Measurements from ENCODE around the gene FLVCR2. TPM values are rescaled to one million over a fixed set of nuclear protein-coding genes. Genes with fewer than 3 reads are reported as not detected.

The FLVCR2 gene
- total RNA-seq, 1 donor from 2014 or later: 1.8 TPM

DNA sequence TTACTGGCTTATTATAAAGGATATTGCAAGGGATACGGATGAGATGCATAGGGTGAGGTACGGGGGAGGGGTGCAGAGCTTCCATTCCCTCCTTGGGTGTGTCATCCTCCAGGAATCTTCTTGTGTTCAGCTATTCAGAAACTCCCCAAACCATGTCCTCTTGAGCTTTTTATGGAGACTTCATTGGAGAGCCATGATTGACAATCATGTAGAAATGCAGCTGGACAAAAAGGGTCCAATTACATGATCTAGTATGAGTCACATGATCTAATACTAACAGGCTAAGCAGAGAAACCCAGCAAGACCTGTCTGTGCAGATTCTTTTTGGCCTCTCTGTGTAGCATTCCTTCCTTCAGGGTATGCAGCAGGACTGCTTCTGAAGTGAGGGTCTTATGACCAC is 23.9 kb upstream of the FLVCR2 start:
- DNase-seq (ENCODE audit: low read depth in 2 of 2): no peak

DNA sequence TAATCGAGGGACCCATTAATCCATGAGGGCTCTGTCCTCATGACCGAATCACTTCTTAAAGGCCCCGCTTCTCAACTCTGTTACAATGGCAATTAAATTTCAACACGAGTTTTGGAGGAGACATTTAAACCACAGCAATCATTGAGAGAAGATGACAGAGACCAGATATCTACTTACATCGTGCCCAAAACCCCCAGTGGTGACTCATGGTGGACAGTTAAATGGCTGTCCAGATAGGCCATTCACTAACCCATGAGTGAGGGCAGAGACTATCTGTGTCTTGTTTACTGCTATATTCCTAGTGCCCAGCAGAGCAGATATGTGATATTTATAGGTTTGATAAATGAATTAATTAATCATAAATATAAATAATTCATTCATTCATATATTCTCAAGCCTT is 20.0 kb upstream of the FLVCR2 start:
- DNase-seq (ENCODE audit: low read depth in 2 of 2): no peak

DNA sequence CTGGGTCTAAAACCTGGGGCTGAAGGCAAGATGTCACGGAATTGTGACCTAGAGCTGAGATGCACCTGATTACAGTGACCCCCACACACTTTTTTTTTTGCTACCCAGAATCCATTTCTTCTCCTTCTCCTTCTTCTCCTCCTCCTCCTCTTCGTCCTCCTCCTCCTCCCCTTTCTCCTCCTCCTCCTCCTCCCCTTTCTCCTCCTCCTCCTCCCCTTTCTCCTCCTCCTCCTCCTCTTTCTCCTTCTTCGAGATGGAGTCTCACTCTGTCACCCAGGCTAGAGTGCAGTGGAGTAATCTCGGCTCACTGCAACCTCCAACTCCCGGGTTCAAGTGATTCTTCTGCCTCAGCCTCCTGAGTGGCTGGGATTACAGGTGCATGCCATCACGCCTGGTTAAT is 19.4 kb upstream of the FLVCR2 start:
- no peak for DNase-seq (ENCODE audit: low read depth in 2 of 2)

DNA sequence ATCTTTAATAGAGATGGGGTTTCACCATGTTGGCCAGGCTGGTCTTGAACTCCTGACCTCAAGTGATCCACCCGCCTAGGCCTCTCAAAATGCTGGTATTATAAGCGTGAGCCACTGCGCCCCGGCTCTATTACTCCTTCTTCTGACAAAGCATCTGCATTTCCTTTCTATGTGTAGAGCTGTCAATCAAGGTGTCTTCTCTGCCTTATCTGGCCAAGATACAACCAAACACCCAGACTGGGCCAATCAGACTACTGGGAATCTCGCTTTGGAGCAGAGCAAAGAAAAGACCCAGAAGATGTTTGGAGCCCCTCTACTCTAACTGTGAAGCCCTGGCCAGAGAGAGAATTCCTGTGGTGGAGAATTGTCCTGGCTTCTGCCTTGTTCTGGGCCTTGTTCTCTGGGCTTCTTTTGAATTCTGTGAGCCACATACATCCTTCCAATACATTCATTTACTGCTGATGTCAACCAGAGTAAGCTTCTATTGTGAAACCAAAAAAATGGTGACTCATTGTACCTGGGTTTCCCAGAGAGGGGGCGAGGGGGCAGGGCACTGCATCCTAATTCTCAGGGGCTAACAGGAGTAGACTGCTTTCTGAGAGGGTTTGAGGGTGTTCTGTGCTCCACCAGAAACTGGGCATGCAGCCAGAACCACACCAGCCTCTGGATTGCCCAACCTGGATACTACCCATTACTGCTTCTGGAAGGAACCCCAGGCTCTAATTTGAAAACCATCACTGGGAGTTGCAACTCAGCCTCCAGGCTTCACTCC is 18.8 kb upstream of the FLVCR2 start:
- no peak for DNase-seq (ENCODE audit: low read depth in 2 of 2)

DNA sequence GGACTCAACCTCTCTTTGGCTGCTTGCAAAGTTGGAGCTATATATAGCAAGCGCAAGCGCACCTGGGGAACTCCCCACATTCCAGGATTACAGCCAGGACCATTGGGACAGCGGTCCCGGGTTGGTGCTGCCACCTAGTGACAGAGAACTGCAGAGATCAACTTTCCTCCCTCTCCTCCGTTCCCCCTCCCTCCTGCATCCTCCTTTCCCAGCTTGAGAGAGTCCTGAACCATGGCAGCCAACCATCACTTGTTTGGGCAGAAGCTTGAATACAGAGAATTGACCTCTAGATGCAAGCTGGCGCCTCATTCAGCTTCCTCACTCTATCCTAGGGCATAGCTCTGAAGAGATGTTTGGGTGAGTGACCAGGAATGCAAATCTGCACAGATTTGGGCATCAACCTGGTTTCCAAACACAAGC is 17.4 kb upstream of the FLVCR2 start:
- DNase-seq (ENCODE audit: low read depth in 2 of 2): peak; percentile 79 to 86

DNA sequence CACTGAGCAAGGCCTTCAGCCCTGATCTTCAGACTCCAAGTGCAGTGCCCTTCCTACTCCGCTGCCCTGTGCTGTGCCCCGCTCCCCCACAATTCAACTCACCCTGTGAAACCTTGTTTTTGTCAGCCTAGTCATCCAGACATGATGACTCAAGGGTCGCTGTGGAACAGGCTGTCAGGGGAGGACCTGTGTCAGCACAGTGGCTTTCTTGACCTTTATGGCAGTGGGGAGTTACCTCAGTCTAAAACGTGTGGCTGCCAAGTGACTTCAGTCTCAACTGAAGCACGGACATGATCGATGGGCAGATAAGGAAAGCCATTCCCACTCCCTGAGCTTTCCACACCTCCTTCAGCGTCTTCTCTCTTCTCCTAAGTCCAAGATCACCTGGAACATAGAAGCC is 16.3 kb upstream of the FLVCR2 start:
- DNase-seq (ENCODE audit: low read depth in 2 of 2): no peak

DNA sequence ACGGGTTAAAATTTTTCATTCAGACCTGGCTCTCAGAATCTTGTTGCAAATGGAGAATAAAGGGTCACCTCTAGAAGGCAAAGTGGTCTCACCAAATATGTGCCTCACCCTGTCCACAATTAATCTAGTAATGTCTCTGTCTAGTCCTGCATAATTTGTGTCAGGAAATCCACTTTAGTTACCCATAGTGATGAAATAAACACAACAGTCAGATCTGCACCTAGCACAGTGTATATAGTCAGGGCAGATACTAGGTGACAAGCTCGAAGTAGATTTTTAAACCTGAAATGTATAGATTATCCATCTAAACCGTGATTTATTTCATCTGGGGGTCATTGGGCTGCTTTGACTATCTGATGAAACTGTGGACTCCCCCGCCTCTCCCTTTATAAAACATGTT is 15.9 kb upstream of the FLVCR2 start:
- DNase-seq (ENCODE audit: low read depth in 2 of 2): no peak

DNA sequence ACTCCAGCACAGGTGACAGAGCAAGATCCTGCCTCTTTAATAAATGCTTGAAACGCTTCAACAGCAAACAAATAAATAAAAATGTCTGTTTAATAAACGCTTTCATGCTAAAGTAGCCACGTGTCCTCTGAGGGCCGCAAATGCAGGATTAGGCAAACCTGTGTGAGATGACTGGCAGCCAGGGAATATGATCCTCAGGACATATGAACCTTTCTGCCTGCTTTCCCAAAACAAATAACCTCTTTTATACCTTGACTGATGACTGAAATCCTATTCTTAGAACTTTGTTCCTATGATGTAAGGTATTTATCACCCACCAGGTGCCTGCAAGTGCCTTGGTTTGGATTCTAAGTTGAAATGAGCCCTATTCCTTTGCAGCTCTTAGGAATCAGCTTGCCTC is 14.5 kb upstream of the FLVCR2 start:
- DNase-seq (ENCODE audit: low read depth in 2 of 2): no peak

DNA sequence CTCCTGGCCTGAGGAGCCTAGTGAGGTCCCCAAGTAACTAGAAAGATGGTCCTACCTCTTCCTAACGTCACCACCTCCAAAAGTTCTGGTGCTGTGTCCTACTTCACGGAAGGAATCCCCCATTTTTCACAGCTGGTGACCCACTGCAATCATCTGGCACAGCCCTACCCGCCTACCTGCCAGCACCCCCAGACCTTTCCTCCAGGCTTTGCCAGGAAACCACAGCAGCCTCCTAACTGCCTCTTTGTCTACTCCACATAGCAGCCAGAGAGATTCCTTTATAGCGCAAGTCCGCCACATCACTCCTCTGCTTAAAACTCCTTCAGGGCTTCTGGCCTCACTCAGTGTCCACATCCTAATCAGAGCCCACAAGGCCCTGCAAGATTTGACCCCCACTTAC is 13.4 kb upstream of the FLVCR2 start:
- DNase-seq (ENCODE audit: low read depth in 2 of 2): no peak

DNA sequence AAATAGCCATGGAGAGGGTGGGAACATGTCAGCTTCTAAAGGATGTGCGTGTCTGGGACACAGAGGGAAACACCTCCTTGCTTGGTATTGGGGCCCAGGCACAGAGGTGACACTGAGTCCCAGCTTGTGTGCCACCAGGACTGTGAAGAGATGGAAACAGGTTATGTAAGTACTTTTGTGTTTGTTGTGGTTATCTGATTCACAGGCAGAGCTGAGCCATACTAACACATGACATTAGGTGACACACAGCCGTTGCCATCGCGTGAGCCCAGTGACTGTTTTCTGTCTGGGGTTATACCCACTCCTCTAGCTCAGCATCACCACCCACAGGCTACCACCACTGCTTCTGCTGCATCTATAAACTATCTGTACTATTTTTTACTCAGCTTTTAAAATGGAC is 12.1 kb upstream of the FLVCR2 start:
- no peak for DNase-seq (ENCODE audit: low read depth in 2 of 2)

DNA sequence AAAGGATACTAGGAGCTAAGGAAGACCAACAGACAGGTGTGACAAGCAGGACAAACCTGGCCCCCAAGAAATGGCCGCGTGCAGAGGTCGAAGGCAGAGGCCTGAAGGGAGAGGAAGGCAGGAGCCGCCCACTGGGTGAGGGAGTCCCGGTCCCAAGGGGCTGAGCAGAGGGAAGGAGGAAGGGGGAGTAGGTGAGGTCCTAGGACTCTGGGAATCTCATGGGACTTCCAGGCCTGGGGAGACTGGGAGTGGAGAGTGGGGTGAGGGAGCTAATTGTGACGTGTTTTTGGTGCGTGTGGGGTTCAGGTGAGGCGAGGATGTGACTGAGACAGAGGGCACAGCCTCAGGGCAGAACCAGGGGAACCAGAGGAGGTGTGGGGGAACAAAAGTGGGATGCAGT is 11.7 kb upstream of the FLVCR2 start:
- DNase-seq (ENCODE audit: low read depth in 2 of 2): no peak

DNA sequence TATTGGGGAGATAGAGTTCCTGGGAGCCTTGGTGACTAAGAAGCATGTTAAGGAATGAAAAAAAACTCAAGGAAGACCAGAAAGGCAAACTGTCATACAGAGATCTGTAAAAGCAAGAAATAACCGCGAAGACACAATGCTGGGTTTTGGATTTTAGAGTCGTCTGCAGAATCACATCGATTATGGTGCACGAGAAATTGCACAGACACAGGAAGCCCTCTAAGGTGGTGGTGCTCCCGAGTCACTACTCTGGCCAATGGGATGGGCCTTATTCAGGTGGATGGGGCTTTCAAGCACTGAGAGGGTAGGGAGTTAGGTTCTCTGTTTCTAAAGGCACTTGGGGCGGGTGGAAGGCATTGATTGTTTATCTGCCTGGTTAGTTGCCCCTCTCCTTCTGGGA is 10.3 kb upstream of the FLVCR2 start:
- no peak for DNase-seq (ENCODE audit: low read depth in 2 of 2)

DNA sequence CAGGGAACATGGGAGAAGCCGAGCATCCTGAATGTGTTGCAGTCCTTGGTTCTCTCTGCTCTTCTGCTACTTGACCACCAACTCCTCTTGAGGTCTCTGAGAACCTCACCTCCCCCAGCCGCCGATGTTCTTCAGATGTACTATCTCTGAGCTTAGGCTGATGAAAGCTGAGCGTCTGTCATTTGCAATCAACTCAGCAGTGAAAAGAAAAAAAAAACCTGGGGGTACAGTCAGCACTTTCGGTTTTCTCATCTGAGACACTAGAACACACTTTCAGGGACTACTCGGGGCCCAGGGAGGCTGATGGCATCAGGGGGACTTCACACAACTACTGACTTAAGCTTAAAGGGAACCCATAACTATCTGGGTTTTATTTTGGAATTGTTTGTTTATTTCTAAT is 9.6 kb upstream of the FLVCR2 start:
- DNase-seq (ENCODE audit: low read depth in 2 of 2): no peak

DNA sequence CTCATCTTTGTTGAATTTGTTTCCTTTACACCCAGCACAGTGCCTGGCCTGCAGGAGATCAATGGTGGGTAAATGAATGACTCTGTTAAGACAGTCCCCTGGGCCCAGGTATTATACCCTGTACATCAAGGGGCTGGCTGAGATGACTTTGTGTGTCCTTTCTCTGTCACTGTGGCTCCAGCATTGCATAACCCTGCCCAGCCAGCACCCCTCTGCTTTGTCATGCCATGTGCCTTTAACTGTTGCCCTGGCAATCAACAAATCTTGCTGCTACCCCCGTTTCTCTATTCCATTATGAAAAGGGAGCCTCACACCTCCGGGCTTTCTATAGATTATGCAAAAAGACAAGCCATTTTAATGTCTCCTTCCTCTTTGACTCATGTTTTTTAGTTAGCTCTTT is 7.6 kb upstream of the FLVCR2 start:
- DNase-seq (ENCODE audit: low read depth in 2 of 2): no peak

DNA sequence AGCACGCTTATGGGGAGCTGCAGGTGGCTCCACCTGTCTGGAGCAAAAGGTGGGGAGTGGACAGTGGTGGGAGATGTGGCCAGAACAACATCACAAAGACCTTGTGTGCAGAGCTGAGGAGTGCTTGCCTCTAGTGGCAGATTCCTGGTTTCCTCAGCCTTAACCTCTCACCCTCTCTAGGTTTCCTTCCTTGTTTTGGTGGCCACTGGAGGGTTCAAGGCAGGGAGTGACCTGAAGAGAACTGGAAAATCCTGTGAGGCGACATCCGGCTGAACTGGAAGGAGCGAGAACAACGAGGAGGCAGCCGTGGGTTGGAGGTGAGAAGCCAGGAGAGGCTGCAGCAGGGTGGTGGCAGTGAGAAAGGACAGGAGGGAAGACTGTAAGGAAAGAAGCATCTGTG is 6.3 kb upstream of the FLVCR2 start:
- no peak for DNase-seq (ENCODE audit: low read depth in 2 of 2)

DNA sequence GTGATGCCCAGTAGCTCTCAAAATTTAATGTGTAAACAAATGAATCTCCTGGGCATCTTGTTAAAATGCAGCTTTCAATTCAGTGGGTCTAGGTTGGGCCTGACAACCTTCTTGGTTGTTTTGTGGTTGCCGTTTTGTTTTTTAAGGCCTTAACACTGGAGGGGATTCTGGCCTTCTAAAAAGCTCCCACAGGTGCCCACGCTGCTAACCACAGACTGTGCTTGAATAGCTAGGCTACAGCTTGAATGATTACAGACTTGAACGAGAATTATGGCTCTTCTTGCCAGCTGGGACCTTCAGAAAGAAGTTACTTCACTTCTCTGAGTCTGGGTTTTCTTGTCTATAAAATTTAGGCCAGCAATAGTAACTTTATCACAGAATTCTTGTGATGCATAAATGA is 1.3 kb upstream of the FLVCR2 start:
- DNase-seq (ENCODE audit: low read depth in 2 of 2): no peak

DNA sequence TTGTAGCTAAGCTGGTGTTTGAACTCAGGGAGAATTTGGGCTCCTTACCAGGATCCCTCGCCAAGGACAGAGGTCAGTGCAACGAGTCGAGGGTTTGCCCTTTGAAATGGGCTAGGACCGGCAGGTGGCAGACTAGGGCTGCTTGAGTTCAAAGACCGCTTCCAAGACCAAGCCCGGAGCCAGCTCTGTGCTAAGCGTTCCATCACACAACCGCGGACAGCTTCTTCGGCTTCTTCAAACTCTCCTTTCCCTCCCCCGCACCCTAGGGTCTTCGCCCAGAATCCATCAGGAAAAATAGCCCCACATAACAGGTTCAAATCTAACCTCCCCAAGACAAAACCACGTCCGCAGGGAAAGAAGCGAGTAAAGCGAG is 705 bp upstream of the FLVCR2 start:
- peak; percentile 54 to 84 for DNase-seq (ENCODE audit: low read depth in 2 of 2)

DNA sequence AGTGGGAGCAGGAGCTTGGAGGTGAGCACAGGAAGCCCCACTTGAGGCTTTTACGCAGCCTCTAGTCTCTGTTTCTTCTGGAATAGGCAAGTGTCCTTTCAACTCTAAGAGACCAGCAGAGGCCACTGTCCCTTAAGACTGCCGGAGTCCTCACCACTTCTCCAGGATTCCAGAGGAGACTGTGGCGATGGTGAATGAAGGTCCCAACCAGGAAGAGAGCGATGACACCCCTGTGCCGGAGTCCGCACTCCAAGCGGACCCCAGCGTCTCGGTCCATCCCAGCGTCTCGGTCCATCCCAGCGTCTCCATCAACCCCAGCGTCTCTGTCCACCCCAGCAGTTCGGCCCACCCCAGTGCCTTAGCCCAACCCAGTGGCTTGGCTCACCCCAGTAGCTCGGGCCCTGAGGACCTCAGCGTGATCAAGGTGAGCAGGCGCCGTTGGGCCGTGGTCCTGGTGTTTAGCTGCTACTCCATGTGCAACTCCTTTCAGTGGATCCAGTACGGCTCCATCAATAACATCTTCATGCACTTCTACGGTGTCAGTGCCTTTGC is 442 bp downstream of the FLVCR2 start:
- peak in 1 of 2 donors; percentile 63 for DNase-seq (ENCODE audit: low read depth in 2 of 2)

DNA sequence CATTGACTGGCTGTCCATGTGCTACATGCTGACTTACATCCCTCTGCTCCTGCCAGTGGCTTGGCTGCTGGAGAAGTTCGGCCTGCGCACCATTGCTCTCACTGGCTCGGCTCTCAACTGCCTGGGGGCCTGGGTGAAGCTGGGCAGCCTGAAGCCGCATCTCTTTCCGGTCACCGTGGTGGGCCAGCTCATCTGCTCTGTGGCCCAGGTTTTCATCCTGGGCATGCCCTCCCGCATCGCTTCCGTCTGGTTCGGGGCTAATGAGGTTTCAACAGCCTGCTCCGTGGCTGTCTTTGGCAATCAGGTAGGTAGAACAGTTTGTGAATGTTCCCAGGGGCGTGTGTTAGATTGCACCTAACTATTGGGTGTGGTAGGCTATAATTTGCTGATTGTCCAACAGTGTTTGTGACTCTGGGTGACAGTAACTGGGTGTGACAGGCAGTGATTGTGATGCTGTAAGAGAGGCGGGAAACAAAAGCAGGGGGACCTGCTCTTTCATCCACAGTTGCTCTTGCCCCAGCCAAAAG is 981 bp downstream of the FLVCR2 start:
- DNase-seq (ENCODE audit: low read depth in 2 of 2): peak in 1 of 2 donors; percentile 25

DNA sequence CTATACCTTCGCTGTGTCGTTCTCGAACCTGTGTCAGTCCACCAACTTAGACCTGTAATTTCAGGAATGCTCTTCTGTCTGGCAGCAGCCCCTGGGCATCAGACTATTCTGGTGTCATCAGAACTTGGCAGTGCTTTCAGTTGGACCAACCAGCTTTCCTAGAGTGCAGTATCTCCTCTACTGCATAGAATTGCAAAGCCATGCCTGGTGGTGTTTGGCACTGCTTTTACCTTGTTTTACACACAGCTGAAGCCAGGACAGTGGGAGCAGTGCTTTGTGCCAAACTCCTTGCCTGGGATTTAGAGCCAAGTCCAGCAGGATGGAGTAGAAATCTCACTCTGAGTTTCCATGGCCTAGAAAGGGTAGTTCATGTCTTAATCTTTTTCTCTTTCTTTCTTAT is 1.5 kb downstream of the FLVCR2 start:
- DNase-seq (ENCODE audit: low read depth in 2 of 2): no peak

DNA sequence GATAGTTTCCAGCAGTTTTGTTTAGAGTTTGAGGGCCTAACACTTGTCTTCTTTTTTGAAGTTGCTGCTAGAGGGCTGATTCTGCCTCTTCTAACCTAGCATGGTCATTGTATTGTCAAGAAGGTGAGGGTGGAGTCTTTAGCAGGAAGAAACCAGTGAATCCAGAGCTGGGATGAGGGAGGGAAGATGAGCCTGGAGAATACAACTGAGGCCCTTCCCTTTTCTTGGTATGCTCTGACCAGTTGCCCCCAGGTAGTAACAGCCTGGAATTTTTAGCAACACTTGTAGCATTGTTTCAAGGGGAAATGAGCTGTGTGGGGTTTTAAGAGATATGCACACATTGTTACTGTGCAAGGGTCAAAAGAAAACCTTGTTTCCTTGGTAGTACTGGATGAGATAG is 9.0 kb downstream of the FLVCR2 start:
- no peak for DNase-seq (ENCODE audit: low read depth in 2 of 2)

DNA sequence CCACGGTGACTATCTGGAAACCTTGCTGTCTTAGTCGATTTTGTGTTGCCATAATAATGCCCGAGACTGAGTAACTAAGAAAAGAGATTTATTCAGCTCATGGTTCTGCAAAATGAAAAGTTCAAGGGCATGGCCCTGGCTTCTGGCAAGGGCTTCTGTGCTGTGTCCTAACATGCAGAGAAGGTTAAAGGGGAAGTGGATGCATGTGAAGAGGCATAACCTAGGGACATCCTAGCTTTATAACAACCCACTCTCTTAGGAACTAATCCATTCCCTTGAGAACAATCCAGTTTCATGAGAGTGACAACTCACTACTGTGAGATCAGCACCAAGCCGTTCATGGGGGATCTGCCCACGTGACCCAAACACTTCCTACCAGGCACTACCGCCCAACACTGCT is 11.5 kb downstream of the FLVCR2 start:
- no peak for DNase-seq (ENCODE audit: low read depth in 2 of 2)

DNA sequence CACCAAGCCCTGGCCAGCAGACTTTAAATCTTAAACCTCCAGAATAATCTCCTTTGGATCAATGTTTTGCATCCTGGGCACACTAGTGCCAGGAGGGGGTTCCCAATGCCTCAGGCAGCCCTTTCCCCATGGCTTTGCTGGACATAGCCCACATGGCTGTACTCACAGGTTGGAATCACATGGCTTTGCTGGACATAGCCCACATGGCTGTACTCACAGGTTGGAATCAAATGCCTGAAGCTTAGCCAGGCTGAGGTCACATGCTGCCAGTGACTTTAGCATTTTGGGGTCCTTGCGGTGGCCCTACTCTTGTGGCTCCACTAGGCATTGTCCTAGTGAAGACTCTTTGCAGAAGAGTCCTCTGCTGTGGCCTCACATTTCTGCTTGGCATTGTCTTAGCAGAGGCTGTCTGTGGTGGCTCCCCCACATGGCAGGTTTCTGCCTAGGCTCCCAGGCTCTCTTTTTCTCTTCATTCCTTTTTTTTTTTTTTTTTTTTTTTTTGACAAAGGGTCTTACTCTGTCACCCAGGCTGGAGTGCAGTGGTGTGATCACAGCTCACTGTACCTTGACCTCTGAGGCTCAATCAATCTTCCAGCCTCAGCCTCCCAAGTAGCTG is 13.0 kb downstream of the FLVCR2 start:
- no peak for DNase-seq (ENCODE audit: low read depth in 2 of 2)

Data from dermis microvascular lymphatic vessel endothelial cell (primary cell).